Loucy (cell line): ENCODE measurements around the gene KIF26A.

Source experiments
- CTCF ChIP-seq: fragments of 200-600 bp; sonication (generic); conservative IDR thresholded peaks from 2 replicates; pipeline ENCODE4 v1.5.1; 2014; ENCODE audit warnings: mild to moderate bottlenecking, antibody characterized with exemption, low read length
- EZH2phosphoT487 ChIP-seq: fragments of 200-600 bp; IDR thresholded peaks from 2 replicates; pipeline ENCODE4 v1.6.1; 2018; ENCODE audit warnings: antibody characterized with exemption, mild to moderate bottlenecking, moderate library complexity, borderline replicate concordance

GRCh38 chr14:104183796-104184195, 45.4 kb downstream of the KIF26A start:
- TF ChIP-seq CTCF (no peak), EZH2phosphoT487 (no peak)
